Neural progenitor cell (in vitro differentiated cells): Measurements from ENCODE around the gene PSEN1. TPM values are rescaled to one million over a fixed set of nuclear protein-coding genes. Genes with fewer than 3 reads are reported as not detected.
"Not testable (repeated sequence)": the region's sequence is repeated elsewhere in the genome, so short reads cannot be mapped to it uniquely, and the experiment has no call there.

Source experiments
- DNase-seq: peaks from one replicate; pipeline ENCODE4 v3.0.0-alpha.2; 2016; ENCODE audit warnings: low spot score
- H2AFZ ChIP-seq: fragments of 200-600 bp; sonication (generic); replicated peaks from 2 replicates; pipeline ENCODE4 v1.6.1; 2016; ENCODE audit warnings: antibody characterized with exemption
- H3F3A ChIP-seq: fragments of 200-600 bp; sonication (generic); 2 replicates; pipeline ENCODE4 v1.6.1; 2016; ENCODE audit warnings: antibody characterized with exemption, low read depth
- H3K27ac ChIP-seq: fragments of 200-600 bp; sonication (generic); 2 replicates; pipeline ENCODE4 v1.5.1; 2016; ENCODE audit warnings: mild to moderate bottlenecking
- H3K27me3 ChIP-seq: fragments of 200-600 bp; sonication (generic); 2 replicates; pipeline ENCODE4 v1.6.1; 2016; ENCODE audit warnings: mild to moderate bottlenecking, moderate library complexity
- H3K36me3 ChIP-seq: fragments of 200-600 bp; sonication (generic); 2 replicates; pipeline ENCODE4 v1.5.1; 2016
- H3K4me1 ChIP-seq: fragments of 200-600 bp; sonication (generic); 2 replicates; pipeline ENCODE4 v1.6.1; 2016; ENCODE audit warnings: mixed run types
- H3K4me2 ChIP-seq: fragments of 200-600 bp; sonication (generic); 2 replicates; pipeline ENCODE4 v1.6.1; 2016
- H3K4me3 ChIP-seq: fragments of 200-600 bp; sonication (generic); 2 replicates; pipeline ENCODE4 v1.5.1; 2016
- H3K79me2 ChIP-seq: fragments of 200-600 bp; sonication (generic); 2 replicates; pipeline ENCODE4 v1.6.1; 2016; ENCODE audit warnings: low read depth
- H3K9ac ChIP-seq: fragments of 200-600 bp; sonication (generic); 2 replicates; pipeline ENCODE4 v1.6.1; 2016
- H3K9me3 ChIP-seq: fragments of 200-600 bp; sonication (generic); 2 replicates; pipeline ENCODE4 v1.5.1; 2016; ENCODE audit warnings: low read depth
- H4K20me1 ChIP-seq: fragments of 200-600 bp; sonication (generic); 2 replicates; pipeline ENCODE4 v1.6.1; 2016; ENCODE audit warnings: low read depth
- H3K27ac Mint-ChIP-seq: 3 replicates; pipeline ENCODE4 v1.8.0; 2021; ENCODE audit warnings: mixed read lengths
- H3K27me3 Mint-ChIP-seq: 2 replicates; pipeline ENCODE4 v1.8.0; 2022; ENCODE audit warnings: low read depth, mild to moderate bottlenecking, inconsistent platforms, moderate library complexity, mixed read lengths; ENCODE audit not compliant: insufficient read depth
- H3K36me3 Mint-ChIP-seq: 3 replicates; pipeline ENCODE4 v1.8.0; 2021; ENCODE audit warnings: mixed read lengths
- H3K4me1 Mint-ChIP-seq: 3 replicates; pipeline ENCODE4 v1.8.0; 2021; ENCODE audit warnings: mixed read lengths
- H3K4me3 Mint-ChIP-seq: 3 replicates; pipeline ENCODE4 v1.8.0; 2021; ENCODE audit warnings: mild to moderate bottlenecking, moderate library complexity, mixed read lengths
- H3K9me3 Mint-ChIP-seq: 3 replicates; pipeline ENCODE4 v1.8.0; 2020; ENCODE audit warnings: mixed read lengths
- CTCF ChIP-seq: fragments of 200-600 bp; sonication (generic); IDR thresholded peaks from 2 replicates; pipeline ENCODE4 v1.5.1; 2017; ENCODE audit warnings: antibody characterized with exemption, mild to moderate bottlenecking
- EZH2 ChIP-seq: fragments of 200-600 bp; sonication (generic); IDR thresholded peaks from 2 replicates; pipeline ENCODE4 v1.6.1; 2017; ENCODE audit warnings: antibody characterized with exemption, mild to moderate bottlenecking, moderate library complexity
- EZH2phosphoT487 ChIP-seq: fragments of 200-600 bp; sonication (generic); IDR thresholded peaks from 2 replicates; pipeline ENCODE4 v1.6.1; 2017; ENCODE audit warnings: antibody characterized with exemption
- total RNA-seq: library from RNA; depleted of rRNA; stranded (reverse); fragments of >200 nt; gene quantifications from 2 replicates; pipeline ENCODE4 v1.2.3, GENCODE V29; 2015; ENCODE audit warnings: low replicate concordance

Gene PSEN1
- total RNA-seq, 1 donor from 2014 or later = 80.5 TPM

- Mint-ChIP-seq H3K9me3 (peaks cover under 1% of the 10 kb centered on the region), H3K4me1 (peaks cover 2% of the 10 kb centered on the region), H3K27ac (no peak overlapping the region), H3K27me3 (peaks cover 2% of the 10 kb centered on the region), H3K4me3 (no peak overlapping the region), H3K36me3 (peaks cover 20% of the 10 kb centered on the region)
- Histone ChIP-seq H3K36me3 (peaks cover 8% of the 10 kb centered on the region), H3K79me2 (no peaks in the 10 kb centered on the region), H4K20me1 (no peaks in the 10 kb centered on the region), H3K4me2 (no peak overlapping the region), H3F3A (no peaks in the 10 kb centered on the region), H3K9ac (no peak overlapping the region), H3K27ac (no peak overlapping the region), H3K9me3 (no peaks in the 10 kb centered on the region), H3K4me1 (no peaks in the 10 kb centered on the region), H3K4me3 (no peak overlapping the region), H2AFZ (no peak overlapping the region), H3K27me3 (no peaks in the 10 kb centered on the region)
- DNase-seq = no peak
- TF ChIP-seq EZH2phosphoT487 (no peak), CTCF (no peak), EZH2 (no peak)
Measured at GRCh38 chr14:73180385-73180805, 44.1 kb downstream of the PSEN1 start.

DNA sequence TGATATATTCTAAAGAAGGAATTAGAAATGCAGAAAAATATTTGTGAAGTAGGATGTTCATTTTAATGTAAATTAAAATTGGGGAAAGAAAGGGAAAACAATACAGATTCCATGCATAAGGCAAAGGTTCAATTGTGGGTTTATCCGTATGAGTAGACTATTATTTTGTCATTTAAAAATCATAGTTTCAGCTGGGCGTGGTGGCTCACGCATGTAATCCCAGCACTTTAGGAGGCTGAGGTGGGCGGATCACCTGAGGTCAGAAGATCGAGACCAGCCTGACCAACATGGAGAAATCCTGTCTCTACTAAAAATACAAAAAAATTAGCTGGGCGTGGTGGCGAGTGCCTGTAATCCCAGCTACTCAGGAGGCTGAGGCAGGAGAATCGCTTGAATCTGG is 44.7 kb downstream of the PSEN1 start:
- not testable (repeated sequence) for H3K4me2 ChIP-seq, H4K20me1 ChIP-seq, H3K27me3 Mint-ChIP-seq, H3F3A ChIP-seq, H3K9ac ChIP-seq, H3K9me3 ChIP-seq, H3K4me1 ChIP-seq, H2AFZ ChIP-seq, H3K27me3 ChIP-seq, H3K4me3 ChIP-seq, DNase-seq, H3K4me1 Mint-ChIP-seq, H3K4me3 Mint-ChIP-seq, H3K79me2 ChIP-seq, H3K36me3 ChIP-seq, H3K9me3 Mint-ChIP-seq, H3K27ac ChIP-seq, H3K27ac Mint-ChIP-seq
- peaks cover 24% of the 10 kb centered on the region for H3K36me3 Mint-ChIP-seq

DNA sequence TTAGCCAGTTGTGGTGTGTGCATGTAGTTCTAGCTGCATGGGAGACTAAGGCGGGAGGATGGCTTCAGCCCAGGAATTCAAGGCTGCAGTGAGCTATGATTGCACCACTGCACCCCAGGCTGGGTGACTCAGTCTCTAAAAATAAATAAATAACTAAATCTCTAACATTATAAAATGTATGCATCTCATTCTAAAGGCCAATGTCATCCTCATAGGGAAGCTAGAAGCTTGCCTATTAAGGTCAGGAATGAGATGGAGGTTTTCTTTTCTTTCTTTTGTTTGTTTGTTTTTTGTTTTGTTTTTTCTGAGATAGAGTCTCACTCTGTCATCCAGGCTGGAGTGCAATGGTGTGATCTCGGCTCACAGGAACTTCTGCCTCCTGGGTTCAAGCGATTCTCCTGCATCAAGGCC is 52.2 kb downstream of the PSEN1 start:
- Histone ChIP-seq H3K9me3 (no peaks in the 10 kb centered on the region), H3K27me3 (no peaks in the 10 kb centered on the region), H3K27ac (no peak overlapping the region), H3K9ac (no peak overlapping the region), H3K4me2 (no peak overlapping the region), H3F3A (no peaks in the 10 kb centered on the region), H3K4me1 (no peaks in the 10 kb centered on the region), H3K79me2 (no peaks in the 10 kb centered on the region), H4K20me1 (no peaks in the 10 kb centered on the region), H2AFZ (no peak overlapping the region), H3K4me3 (no peak overlapping the region), H3K36me3 (peaks cover 16% of the 10 kb centered on the region)
- H3K27ac Mint-ChIP-seq = no peak overlapping the region
- no peaks in the 10 kb centered on the region for H3K4me1 Mint-ChIP-seq
- peaks cover 6% of the 10 kb centered on the region for H3K9me3 Mint-ChIP-seq
- H3K36me3 Mint-ChIP-seq = peaks cover 17% of the 10 kb centered on the region
- H3K27me3 Mint-ChIP-seq = no peaks in the 10 kb centered on the region
- TF ChIP-seq EZH2phosphoT487 (no peak), EZH2 (no peak), CTCF (no peak)
- DNase-seq = no peak
- H3K4me3 Mint-ChIP-seq = no peak overlapping the region

- no peak for DNase-seq
- no peaks in the 10 kb centered on the region for H3K27me3 Mint-ChIP-seq
- TF ChIP-seq EZH2 = no peak
- TF ChIP-seq EZH2phosphoT487 = no peak
- no peak for TF ChIP-seq CTCF
- H3K79me2 ChIP-seq = no peaks in the 10 kb centered on the region
- no peaks in the 10 kb centered on the region for H3K4me1 ChIP-seq
- no peak overlapping the region for H3K4me3 Mint-ChIP-seq
- H3F3A ChIP-seq = no peaks in the 10 kb centered on the region
- no peaks in the 10 kb centered on the region for H3K27me3 ChIP-seq
- no peaks in the 10 kb centered on the region for H3K9me3 ChIP-seq
- no peaks in the 10 kb centered on the region for H4K20me1 ChIP-seq
- H3K4me3 ChIP-seq = no peak overlapping the region
- no peak overlapping the region for H2AFZ ChIP-seq
- H3K9me3 Mint-ChIP-seq = peaks cover 6% of the 10 kb centered on the region
- no peak overlapping the region for H3K27ac ChIP-seq
- H3K27ac Mint-ChIP-seq = no peak overlapping the region
- peaks cover 19% of the 10 kb centered on the region for H3K36me3 ChIP-seq
- H3K4me2 ChIP-seq = no peak overlapping the region
- no peaks in the 10 kb centered on the region for H3K4me1 Mint-ChIP-seq
- no peak overlapping the region for H3K9ac ChIP-seq
- H3K36me3 Mint-ChIP-seq = peaks cover 21% of the 10 kb centered on the region
Measured at GRCh38 chr14:73189651-73190050, 53.3 kb downstream of the PSEN1 start.
